ENCODE measurements around the gene FBXL7. TPM values are rescaled to one million over a fixed set of nuclear protein-coding genes. Genes with fewer than 3 reads are reported as not detected.

FBXL7 gene
- total RNA-seq, 1 experiment from 2014 or later = 3.9 TPM

DNA sequence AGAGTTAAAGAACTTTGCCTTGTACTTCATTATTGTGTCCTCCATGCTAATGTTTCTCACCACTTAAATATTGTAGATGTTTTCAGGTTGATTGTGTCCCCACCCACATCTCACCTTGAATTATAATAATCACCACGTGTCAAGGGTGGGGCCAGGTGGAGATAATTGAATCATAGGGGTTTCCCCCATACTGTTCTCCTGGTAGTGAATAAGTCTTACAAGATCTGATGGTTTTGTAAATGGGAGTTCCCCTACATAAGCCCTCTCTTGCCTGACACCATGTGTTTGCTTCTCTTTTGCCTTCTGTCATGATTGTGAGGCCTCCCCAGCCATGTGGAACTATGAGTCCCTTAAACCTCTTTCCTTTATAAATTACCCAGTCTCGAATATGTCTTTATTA is 248.3 kb downstream of the FBXL7 start:
- no peak for DNase-seq (ENCODE audit: extremely low read depth, low read depth)

DNA sequence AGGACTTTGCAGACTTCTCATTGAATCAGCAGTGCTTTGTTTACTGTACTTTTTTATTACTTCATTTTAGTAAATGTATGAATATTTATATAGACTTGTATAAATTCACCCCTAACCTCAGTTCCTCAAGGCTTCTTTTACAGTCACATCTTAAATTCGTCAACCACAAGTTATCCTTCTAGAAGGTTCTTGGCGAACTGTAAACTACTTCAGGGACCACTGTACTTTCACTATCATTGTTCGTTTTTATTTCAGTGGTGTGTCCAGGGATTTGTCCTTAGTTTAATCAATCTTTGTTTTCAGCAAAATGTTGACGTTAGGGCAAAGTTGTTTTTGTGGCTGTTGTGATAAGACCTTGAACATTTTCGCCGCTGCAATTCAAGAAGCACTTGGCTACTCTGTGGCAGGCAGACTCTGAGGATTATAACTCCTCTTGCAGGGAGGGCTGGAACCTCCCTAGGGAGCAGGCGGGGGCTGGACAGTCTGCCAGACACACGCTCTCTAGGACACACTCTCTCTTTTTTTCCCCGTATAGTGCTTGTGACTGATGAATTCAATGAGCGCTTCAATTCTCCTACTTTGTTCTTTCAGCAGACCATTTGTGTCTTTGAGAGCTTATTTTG is 252.8 kb downstream of the FBXL7 start:
- no peak for DNase-seq (ENCODE audit: extremely low read depth, low read depth)

DNA sequence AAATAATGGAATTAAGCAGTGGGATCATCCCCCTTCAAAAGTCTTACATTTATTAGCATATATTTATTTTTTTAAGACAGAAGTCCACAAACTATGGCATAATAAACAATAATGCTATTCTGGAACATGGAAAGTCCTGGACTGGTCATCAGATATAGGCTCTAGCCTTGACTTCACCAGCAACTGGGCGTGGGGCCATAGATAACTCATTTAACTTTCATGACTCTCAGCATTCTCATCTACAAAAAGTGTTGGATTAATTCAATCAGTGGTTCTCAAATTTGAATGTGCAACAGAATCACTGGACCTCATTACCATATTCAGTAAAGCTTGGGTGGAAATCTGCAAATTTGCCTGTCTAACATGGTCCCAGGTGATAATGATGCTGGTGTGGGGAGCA is 253.8 kb downstream of the FBXL7 start:
- no peak for DNase-seq (ENCODE audit: extremely low read depth, low read depth)

GRCh38 chr5:15757103-15757502 is 257.1 kb downstream of the FBXL7 start:
- no peak for DNase-seq (ENCODE audit: extremely low read depth, low read depth)

- DNase-seq (ENCODE audit: extremely low read depth, low read depth) = no peak
These were observed 257.6 kb downstream of the FBXL7 start for GRCh38 chr5:15757619-15758018.

DNA sequence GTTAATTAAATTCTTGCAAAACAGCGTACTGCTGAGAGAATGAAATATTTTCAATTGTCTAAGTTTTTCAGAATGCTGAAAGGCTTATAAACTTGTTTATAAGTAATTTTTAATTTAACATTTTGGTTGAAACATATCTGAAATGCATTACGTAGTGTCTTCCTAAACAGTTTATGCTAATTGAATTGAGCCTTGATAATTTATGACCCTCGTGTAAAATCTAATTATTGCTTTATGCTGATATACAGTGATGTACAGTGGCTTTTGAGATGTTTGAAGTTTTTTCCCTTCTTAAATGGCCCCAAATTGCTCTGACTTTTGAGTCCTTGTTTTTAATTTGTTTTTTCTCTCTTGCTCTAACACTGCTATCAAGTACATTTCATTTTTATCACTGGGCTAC is 262.7 kb downstream of the FBXL7 start:
- no peak for DNase-seq (ENCODE audit: extremely low read depth, low read depth)

DNA sequence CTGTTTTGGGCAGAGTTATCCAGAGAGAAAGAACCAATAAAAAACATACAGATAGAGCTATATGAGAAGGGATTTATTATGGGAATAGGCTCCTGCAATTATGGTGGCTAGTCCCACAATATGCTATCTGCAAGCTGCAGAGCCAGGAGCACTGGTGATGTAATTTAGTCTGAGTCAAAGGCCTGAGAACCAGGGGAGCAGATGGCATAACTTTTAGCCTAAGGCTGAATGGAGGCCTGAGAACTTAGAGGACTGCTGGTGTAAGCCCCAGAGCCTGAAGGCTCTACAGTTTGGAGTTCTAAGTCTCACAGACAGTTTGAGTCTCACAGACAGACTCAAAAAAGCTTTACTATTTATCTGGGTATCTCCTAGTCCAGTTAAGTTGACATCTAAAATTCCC is 263.8 kb downstream of the FBXL7 start:
- no peak for DNase-seq (ENCODE audit: extremely low read depth, low read depth)

GRCh38 chr5:15768936-15769335 is 269.0 kb downstream of the FBXL7 start:
- DNase-seq (ENCODE audit: extremely low read depth, low read depth) = no peak

- DNase-seq (ENCODE audit: extremely low read depth, low read depth) = no peak
These were observed 272.2 kb downstream of the FBXL7 start for GRCh38 chr5:15772131-15772530.

DNA sequence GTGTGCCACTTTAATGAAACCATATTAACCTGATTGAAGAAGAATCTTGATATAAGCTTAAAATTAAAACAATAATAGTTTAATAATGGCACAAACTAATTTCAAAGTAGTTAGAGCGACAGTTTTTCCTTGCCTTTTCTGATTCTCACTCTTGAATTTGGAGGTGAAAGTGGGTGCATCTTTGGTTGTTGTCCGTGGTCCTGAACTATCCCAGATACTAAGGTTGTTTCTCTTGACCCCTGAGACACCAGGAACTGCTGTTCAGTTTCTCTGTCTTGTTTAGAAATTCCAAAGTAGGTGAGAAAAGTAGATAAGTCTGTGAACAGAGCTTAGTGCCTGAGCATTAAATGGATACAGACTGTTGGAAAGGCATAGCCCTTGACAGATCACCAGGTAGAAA is 274.7 kb downstream of the FBXL7 start:
- DNase-seq (ENCODE audit: extremely low read depth, low read depth) = no peak

DNA sequence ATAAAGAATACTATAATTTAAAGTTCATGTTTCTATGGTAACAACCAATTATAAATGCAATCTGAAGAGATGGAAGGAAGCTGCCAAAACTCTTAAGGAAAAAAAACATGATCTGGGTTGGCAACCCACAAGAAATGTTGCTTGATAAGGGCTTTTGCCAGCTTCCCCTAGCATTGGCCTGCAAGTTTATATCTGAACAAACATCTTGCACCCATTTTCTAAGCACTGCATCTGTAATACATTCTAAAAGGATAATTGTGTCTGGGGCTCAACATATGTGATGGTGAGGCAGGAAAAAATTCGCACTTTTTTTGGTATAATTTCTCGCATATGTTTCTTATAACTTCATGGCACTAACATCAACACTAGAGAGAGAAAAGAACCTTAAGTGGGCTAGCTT is 276.4 kb downstream of the FBXL7 start:
- no peak for DNase-seq (ENCODE audit: extremely low read depth, low read depth)

- no peak for DNase-seq (ENCODE audit: extremely low read depth, low read depth)
These were observed 283.8 kb downstream of the FBXL7 start for GRCh38 chr5:15783734-15784133.

DNA sequence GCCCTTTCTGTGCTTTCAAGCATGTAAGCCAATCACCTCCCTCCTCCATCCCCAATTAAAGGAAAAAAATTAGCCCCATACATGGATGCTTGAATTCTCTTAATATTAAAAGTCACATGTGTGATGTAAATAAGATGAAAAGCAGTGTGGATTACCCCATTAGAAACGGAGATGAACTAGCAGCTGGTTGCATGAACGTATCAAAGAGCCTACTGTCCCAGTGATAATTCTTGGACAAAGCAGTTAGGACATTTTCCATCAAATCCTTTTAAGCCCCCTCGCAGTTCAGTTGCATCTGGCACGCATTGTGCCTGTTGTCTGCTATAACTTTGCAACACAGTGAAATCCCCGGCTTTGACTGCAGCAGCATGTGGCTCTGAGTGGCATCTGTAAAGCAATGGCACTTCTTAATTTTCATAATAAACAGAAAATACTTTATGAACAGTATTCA is 285.6 kb downstream of the FBXL7 start:
- DNase-seq (ENCODE audit: extremely low read depth, low read depth) = no peak

DNA sequence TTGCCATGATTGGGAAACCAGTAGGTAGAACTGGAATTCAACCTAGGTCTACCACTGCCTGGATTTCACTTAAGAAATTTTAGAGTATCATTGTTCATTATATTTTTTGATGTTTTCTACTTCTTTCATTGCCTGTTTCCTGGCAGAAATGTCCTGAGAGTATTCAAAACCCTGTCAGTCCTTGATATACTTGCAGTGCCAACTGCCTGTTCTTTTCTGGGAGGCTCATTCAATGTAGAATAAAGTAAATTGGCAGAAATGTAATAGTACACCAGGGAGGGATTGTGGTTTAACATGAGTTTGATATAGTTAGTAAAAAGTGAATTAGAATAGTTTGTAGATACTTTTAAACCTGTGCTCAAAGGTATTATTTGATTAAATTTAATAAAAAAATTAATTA is 286.3 kb downstream of the FBXL7 start:
- DNase-seq (ENCODE audit: extremely low read depth, low read depth) = no peak

- DNase-seq (ENCODE audit: extremely low read depth, low read depth) = no peak
These were observed 286.9 kb downstream of the FBXL7 start for GRCh38 chr5:15786884-15787283.

DNA sequence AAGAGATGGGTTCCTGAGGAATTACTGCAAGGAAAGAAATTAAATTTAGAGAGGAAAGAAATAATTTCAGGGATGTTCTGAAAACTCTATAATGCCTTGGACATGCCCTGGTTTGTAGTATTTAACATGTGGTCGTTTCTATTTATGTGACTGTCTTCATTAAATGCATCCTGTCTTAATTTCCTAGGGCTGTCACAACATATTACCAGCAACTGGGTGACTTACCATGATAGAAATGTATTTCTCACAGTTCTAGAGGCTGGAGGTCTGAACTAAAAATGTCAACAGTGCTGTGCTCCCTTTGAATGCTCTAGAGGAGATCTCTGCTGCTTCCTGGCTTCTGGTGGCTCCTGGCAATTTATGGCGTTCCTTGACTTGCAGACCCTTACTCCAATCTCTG is 287.7 kb downstream of the FBXL7 start:
- no peak for DNase-seq (ENCODE audit: extremely low read depth, low read depth)

GRCh38 chr5:15789642-15790041 is 289.7 kb downstream of the FBXL7 start:
- no peak for DNase-seq (ENCODE audit: extremely low read depth, low read depth)

DNA sequence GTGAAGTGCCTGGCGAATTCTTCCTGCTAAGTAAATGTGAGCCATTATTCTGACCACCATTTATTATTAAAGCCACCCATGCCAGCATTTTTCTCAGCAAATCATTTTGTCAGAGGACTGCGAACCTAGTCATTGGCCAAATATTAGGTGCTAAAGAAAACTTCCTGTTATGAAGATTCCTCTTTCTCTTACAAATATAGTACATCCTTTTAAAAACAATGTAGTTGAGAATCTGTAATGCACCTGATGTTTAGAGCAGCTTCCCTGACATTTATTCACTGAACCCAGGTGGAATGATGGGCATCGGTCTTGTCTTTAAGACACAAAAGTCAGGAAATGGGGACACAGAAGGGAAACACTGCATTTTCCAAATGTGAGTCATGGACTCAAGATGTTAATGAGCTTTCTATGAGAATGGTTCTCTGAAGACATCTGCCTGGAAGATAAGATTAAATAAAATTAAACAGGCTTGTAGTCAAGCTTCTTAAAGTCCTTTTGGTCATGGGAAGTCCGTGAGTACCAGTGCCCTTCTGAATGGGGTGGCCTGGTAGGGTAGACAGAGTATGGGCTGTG is 290.6 kb downstream of the FBXL7 start:
- no peak for DNase-seq (ENCODE audit: extremely low read depth, low read depth)

GRCh38 chr5:15791274-15791673 is 291.3 kb downstream of the FBXL7 start:
- no peak for DNase-seq (ENCODE audit: extremely low read depth, low read depth)

DNA sequence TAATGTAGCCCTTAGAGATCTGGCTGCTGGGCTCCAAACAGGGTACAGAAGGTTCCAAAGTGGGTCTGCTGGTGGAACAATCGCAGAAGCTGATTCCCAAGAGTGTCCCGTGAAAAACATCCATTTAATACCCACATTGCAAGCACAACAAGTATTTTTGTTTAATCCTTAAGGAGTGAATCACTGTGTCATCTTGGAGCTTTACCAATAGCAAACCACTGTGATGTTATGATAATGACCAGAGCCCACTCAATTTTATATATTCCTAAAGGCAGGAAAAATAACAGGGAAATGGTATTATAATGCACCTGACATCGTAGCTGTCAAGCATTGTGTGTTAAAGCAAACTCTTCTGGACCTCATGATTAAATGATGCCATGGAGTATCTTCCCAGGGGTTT is 291.9 kb downstream of the FBXL7 start:
- no peak for DNase-seq (ENCODE audit: extremely low read depth, low read depth)

GRCh38 chr5:15794052-15794985 is 294.3 kb downstream of the FBXL7 start:
- peak; percentile 3 for DNase-seq (ENCODE audit: extremely low read depth, low read depth)

- no peak for DNase-seq (ENCODE audit: extremely low read depth, low read depth)
These were observed 296.1 kb downstream of the FBXL7 start for GRCh38 chr5:15796096-15796495.

Measured in NCI-H460 (cell line).